Neutrophil (primary cell): ENCODE measurements around the gene DNAAF5.

Source experiments
- H3K27ac ChIP-seq: fragments of 200-600 bp; sonication (generic); 2 replicates; pipeline ENCODE4 v1.5.1; 2016; ENCODE audit warnings: mild to moderate bottlenecking, moderate library complexity
- H3K27me3 ChIP-seq: fragments of 200-600 bp; sonication (generic); 2 replicates; pipeline ENCODE4 v1.6.0; 2016; ENCODE audit warnings: mild to moderate bottlenecking
- H3K36me3 ChIP-seq: fragments of 200-600 bp; sonication (generic); 2 replicates; pipeline ENCODE4 v1.5.1; 2017
- H3K4me1 ChIP-seq, 2 experiments: fragments of 200-600 bp in 1 of 2; sonication (generic) in 1 of 2; 1 replicate in 1 of 2; 2 replicates in 1 of 2; pipeline versions ENCODE4 v1.5.1 to v1.6.1; 2013 to 2016; ENCODE audit warnings: low read depth in 1 of 2, low read length in 1 of 2, mild to moderate bottlenecking in 1 of 2, moderate library complexity in 1 of 2; ENCODE audit not compliant: control insufficient read depth in 1 of 2, insufficient read depth in 1 of 2
- H3K4me3 ChIP-seq, 2 experiments: fragments of 200-600 bp in 1 of 2; sonication (generic) in 1 of 2; 1 replicate in 1 of 2; 2 replicates in 1 of 2; pipeline ENCODE4 v1.5.1; 2013 to 2016; ENCODE audit warnings: low read depth in 1 of 2, low read length in 1 of 2, mild to moderate bottlenecking in 1 of 2, moderate library complexity in 1 of 2
- H3K9me3 ChIP-seq: fragments of 200-600 bp; sonication (generic); 2 replicates; pipeline ENCODE4 v1.5.1; 2016
- TF ChIP-seq, protein P1 (sequence below): fragments of 200-600 bp; sonication (generic); IDR thresholded peaks from 2 replicates; pipeline ENCODE4 v1.5.1; 2016; ENCODE audit warnings: antibody characterized with exemption

The DNAAF5 gene

DNA sequence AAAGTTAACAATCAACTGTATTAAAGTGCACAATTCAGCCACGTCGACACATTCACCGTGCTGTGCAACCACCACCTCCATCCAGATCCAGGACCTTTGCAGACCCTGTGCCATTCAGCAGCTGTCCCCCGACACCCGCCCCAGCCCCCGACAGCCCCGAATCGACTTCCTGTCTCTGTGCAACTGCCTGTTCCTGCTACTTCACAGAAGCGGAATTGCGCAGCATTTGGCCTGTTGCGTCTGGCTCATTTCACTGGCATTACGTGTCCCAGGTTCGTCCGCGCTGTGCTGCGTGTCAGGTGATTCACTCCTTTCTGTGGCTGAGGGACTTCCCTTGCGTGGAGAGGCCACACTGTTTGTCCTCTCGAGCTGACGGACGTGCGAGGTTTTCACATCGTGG lies 33.2 kb upstream of the DNAAF5 start:
- Histone ChIP-seq H3K27me3 (no peaks in the 10 kb centered on the region), H3K27ac (no peak overlapping the region), H3K9me3 (peaks cover 4% of the 10 kb centered on the region), H3K4me3 (no peak overlapping the region), H3K36me3 (no peaks in the 10 kb centered on the region), H3K4me1 (no peaks in the 10 kb centered on the region)
- TF ChIP-seq, protein P1, sequence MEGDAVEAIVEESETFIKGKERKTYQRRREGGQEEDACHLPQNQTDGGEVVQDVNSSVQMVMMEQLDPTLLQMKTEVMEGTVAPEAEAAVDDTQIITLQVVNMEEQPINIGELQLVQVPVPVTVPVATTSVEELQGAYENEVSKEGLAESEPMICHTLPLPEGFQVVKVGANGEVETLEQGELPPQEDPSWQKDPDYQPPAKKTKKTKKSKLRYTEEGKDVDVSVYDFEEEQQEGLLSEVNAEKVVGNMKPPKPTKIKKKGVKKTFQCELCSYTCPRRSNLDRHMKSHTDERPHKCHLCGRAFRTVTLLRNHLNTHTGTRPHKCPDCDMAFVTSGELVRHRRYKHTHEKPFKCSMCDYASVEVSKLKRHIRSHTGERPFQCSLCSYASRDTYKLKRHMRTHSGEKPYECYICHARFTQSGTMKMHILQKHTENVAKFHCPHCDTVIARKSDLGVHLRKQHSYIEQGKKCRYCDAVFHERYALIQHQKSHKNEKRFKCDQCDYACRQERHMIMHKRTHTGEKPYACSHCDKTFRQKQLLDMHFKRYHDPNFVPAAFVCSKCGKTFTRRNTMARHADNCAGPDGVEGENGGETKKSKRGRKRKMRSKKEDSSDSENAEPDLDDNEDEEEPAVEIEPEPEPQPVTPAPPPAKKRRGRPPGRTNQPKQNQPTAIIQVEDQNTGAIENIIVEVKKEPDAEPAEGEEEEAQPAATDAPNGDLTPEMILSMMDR: no peak

DNA sequence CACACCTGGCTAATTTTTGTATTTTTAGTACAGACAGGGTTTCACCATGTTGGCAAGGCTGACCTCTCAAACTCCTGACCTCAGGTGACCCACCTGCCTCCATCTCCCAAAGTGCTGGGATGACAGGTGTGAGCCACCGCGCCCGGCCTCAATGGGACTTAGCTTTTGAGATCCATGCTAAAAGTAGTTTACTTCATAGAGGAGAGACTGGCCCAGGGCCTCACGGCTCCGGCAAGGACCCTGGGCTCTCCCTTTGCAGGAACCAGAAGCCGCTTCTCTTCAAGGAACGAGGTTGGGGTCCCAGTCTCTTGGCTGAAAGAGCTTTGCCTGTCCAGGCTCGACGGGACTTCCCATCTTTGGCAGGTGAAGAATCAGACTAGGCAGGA lies 30.1 kb upstream of the DNAAF5 start:
- H3K4me3 ChIP-seq: no peak overlapping the region
- H3K27me3 ChIP-seq: no peaks in the 10 kb centered on the region
- TF ChIP-seq, protein P1: no peak
- no peaks in the 10 kb centered on the region for H3K36me3 ChIP-seq
- H3K4me1 ChIP-seq: no peaks in the 10 kb centered on the region
- H3K9me3 ChIP-seq: no peaks in the 10 kb centered on the region
- no peak overlapping the region for H3K27ac ChIP-seq

DNA sequence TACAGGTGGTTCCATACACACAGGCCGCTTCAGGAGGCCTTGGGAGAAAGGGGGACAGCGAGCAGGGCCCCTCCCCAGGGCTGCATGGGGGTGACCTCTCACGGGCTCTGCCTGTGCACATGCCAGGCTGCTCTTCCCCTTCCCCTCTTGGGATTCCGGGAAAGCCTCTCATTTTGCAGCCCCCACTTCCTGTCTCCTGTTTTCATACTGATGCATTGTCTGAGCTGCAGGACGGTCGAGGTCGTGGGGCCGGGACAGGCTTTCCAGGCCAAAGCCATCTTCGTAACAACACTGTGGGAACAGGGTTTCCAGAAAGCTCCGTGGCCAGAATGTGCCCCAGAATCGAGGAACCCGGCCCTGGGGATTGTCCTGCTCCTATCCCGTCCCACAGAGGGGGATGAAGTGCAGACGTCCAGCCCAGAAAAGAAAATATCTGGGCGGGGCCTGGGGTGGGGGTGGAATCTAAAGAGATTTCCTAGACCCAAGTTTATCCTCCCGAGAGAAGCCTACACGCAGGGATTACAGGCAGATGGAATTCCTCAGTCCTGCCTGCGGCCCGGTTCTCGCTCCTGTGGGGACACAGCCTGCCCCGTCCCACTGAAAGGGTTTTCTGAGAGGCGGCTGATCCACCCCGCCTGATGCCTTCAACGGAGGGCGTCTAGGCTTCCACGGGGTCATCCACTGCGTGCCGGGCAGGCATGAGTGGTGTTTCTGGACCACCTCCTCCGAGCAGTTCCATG lies 29.5 kb upstream of the DNAAF5 start:
- TF ChIP-seq, protein P1: no peak
- H3K36me3 ChIP-seq: no peaks in the 10 kb centered on the region
- H3K4me1 ChIP-seq: no peaks in the 10 kb centered on the region
- no peaks in the 10 kb centered on the region for H3K27me3 ChIP-seq
- H3K27ac ChIP-seq: no peak overlapping the region
- H3K4me3 ChIP-seq: no peak overlapping the region
- H3K9me3 ChIP-seq: no peaks in the 10 kb centered on the region

DNA sequence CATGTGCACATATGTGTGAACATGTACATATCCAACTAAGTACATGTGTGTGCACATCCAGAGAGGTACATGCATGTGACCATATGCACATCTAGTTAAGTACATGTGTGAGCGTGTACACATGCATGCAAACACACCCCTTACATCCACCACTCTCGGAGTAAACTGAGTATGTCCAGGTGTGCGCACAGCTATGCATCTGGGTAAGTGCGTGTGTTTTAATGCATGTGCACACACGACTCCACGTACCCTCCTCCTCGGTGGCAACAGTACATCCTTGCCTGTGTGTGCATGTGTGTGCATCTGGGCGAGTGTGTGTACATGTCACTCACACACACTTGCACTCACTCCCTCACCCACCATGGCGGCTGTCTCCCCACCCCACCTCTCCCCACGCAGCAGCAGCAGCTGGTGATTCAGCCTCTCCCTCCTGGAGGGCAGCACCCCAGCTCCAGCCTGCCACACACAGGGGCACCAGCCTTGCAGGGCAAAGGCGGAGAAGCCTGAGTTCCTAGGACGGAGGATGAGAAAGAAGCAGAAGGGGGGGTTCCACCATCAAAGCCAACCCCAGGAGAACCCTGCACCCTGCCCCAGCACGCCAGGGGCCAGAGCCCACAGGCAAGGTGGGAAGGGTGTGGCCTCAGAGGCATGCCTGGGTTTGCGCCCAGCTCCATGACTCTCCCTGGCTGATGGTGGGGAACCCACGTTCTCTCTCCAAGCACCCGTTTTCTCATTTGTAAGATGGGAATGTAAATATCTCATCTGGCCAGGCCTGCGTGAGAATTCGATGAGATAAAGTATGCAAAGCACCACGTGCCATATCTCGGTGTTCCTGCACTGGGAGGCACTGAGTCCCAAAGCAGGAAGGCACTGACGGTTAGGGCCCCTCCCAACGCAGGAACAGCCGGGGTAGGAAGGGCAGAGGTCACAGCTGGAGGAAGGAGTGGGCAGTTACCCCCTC lies 27.7 kb upstream of the DNAAF5 start:
- Histone ChIP-seq H3K4me1 (no peaks in the 10 kb centered on the region), H3K36me3 (no peaks in the 10 kb centered on the region), H3K9me3 (no peaks in the 10 kb centered on the region), H3K27me3 (no peaks in the 10 kb centered on the region), H3K4me3 (no peak overlapping the region), H3K27ac (no peak overlapping the region)
- TF ChIP-seq, protein P1: no peak

DNA sequence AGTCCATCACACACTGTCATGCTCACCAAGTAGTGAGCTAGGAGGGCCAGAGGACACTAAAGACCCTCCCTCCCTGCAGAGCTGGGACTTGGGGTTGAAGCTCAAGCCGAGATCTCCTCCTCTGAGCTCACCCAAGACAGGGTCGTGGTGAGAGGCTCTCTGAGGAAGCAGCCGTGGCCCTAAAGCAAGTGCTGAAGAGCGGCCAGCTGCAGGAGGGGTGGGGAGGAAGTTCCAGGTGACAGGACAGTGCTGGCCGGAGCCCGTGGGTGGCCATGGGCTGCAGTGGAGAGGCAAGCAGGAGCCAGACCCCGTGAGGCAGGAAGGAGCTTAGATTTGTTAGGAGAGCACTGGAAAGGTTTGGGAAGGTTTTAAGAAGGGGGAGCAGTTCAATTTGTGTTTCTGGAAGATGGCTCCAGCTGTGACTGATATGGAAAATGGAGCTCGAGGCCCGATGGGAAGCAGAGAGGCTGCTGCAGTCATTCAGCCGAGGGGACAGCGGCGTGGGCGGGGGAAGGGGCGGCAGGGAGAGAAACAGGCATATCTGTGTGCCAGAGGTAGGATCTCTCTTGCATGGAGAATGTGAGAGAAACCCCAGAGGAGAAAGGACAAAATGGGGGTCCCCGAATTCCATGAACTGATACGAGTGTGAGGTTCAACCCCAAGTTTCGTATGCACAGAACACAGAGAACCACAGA lies 26.9 kb upstream of the DNAAF5 start:
- TF ChIP-seq, protein P1: no peak
- no peaks in the 10 kb centered on the region for H3K36me3 ChIP-seq
- H3K9me3 ChIP-seq: no peaks in the 10 kb centered on the region
- no peak overlapping the region for H3K4me3 ChIP-seq
- H3K27ac ChIP-seq: no peak overlapping the region
- H3K4me1 ChIP-seq: no peaks in the 10 kb centered on the region
- no peaks in the 10 kb centered on the region for H3K27me3 ChIP-seq
